ENCODE measurements around the gene SUSD1. TPM values are rescaled to one million over a fixed set of nuclear protein-coding genes. Genes with fewer than 3 reads are reported as not detected.

The SUSD1 gene
- total RNA-seq, 1 experiment from 2014 or later, result 8.1 TPM

DNA sequence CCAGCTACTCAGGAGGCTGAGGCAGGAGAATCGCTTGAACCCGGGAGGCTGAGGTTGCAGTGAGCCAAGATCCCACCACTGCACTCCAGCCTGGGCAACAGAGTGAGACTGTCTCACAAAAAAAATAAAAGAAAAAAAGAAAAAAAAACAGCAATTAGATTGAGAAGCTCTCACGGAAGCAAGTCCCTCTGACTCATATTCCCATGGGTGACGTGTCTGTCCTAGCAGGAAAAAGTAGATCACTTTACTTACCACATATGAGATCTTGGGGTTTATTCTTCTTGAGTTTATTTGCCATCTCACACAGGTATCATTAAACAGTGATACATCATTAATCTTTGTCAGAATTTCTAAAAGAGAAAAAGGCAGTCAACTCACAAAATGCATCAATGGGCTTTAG, 62.6 kb downstream of the SUSD1 start:
- Histone ChIP-seq H2BK20ac (ENCODE audit: low read depth, low read length, poor library complexity, severe bottlenecking) (no peak overlapping the region), H3K9ac (ENCODE audit: extremely low read depth, insufficient read length, low read length) (no peak overlapping the region), H3K27ac (ENCODE audit: insufficient read length, low read depth, low read length) (no peak overlapping the region), H3K4ac (ENCODE audit: low read depth, low read length) (no peak overlapping the region), H3K4me2 (ENCODE audit: insufficient read depth, insufficient read length, low read length) (no peak overlapping the region), H4K5ac (ENCODE audit: insufficient read length, low read depth, low read length) (no peak overlapping the region), H3K14ac (ENCODE audit: insufficient read depth, low read length) (no peak overlapping the region), H3K27me3 (ENCODE audit: insufficient read depth, low read length) (no peaks in the 10 kb centered on the region), H3K4me1 (ENCODE audit: insufficient read depth, low read length) (no peaks in the 10 kb centered on the region), H2BK15ac (ENCODE audit: low read depth, low read length) (no peak overlapping the region), H2AFZ (ENCODE audit: low read length) (no peak overlapping the region), H4K91ac (ENCODE audit: insufficient read length, low read depth, low read length) (no peak overlapping the region), H2BK120ac (ENCODE audit: low read depth, low read length, poor library complexity, severe bottlenecking) (no peak overlapping the region), H3K79me1 (ENCODE audit: insufficient read depth, low read depth, low read length, poor library complexity, severe bottlenecking) (no peaks in the 10 kb centered on the region), H2BK12ac (ENCODE audit: insufficient read length, low read depth, low read length) (no peak overlapping the region), H4K20me1 (ENCODE audit: control insufficient read depth, insufficient read depth, insufficient read length) (no peaks in the 10 kb centered on the region), H3K23ac (ENCODE audit: insufficient read length, low read depth, low read length) (no peak overlapping the region), H3K23me2 (ENCODE audit: insufficient read length, low read depth, low read length, poor library complexity, severe bottlenecking) (no peaks in the 10 kb centered on the region), H4K8ac (replicated peaks; ENCODE audit: insufficient read length, low read depth, low read length) (no peak overlapping the region), H2AK5ac (ENCODE audit: insufficient read length, low read length) (no peak overlapping the region), H3K56ac (ENCODE audit: insufficient read length, low read depth, low read length) (no peak overlapping the region), H3K79me2 (ENCODE audit: insufficient read depth, low read length) (no peaks in the 10 kb centered on the region), H3T11ph (ENCODE audit: low read length) (no peak overlapping the region), H3K9me3 (ENCODE audit: control insufficient read depth, low read depth, low read length) (no peaks in the 10 kb centered on the region), H3K18ac (ENCODE audit: insufficient read length, low read depth, low read length) (no peak overlapping the region), H2BK5ac (ENCODE audit: insufficient read length, low read length) (no peak overlapping the region)
- no peak for DNase-seq
- Mint-ChIP-seq H3K27ac (no peak overlapping the region; a peak in 1 of 7 replicates), H3K27me3 (ENCODE audit: low read depth) (no peaks in the 10 kb centered on the region), H3K4me3 (no peak overlapping the region), H3K9me3 (no peaks in the 10 kb centered on the region), H3K36me3 (ENCODE audit: insufficient read depth in 1 of 3, low read depth in 3 of 3) (peaks cover 0 to 10% (median 0%) of the 10 kb centered on the region in 3 experiments; a peak in 2 of 7 replicates), H3K4me1 (peaks cover 5 to 22% of the 10 kb centered on the region in 2 experiments)
- WGBS (ENCODE audit: extremely low coverage, insufficient read length, low lambda C conversion rate), result no CpG with 5 or more reads among the region's 4 CpGs
- TF ChIP-seq, protein P1, sequence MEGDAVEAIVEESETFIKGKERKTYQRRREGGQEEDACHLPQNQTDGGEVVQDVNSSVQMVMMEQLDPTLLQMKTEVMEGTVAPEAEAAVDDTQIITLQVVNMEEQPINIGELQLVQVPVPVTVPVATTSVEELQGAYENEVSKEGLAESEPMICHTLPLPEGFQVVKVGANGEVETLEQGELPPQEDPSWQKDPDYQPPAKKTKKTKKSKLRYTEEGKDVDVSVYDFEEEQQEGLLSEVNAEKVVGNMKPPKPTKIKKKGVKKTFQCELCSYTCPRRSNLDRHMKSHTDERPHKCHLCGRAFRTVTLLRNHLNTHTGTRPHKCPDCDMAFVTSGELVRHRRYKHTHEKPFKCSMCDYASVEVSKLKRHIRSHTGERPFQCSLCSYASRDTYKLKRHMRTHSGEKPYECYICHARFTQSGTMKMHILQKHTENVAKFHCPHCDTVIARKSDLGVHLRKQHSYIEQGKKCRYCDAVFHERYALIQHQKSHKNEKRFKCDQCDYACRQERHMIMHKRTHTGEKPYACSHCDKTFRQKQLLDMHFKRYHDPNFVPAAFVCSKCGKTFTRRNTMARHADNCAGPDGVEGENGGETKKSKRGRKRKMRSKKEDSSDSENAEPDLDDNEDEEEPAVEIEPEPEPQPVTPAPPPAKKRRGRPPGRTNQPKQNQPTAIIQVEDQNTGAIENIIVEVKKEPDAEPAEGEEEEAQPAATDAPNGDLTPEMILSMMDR (conservative IDR thresholded peaks at IDR 0.05), result no peak
